H9 (cell line): ENCODE results near the gene GLS. TPM values are rescaled to one million over a fixed set of nuclear protein-coding genes. Genes with fewer than 3 reads are reported as not detected.

Source experiments
- DNase-seq: peaks from one replicate; pipeline ENCODE4 v3.0.0-alpha.2; 2017
- H2AFZ ChIP-seq: one replicate; pipeline ENCODE4 v1.6.1; 2013; ENCODE audit warnings: mild to moderate bottlenecking, low read length, control low read depth, moderate library complexity
- H2AK5ac ChIP-seq: 2 replicates; pipeline ENCODE4 v1.6.1; 2013; ENCODE audit warnings: low read length, control low read depth, mixed read lengths; ENCODE audit not compliant: insufficient read length
- H2BK120ac ChIP-seq: one replicate; pipeline ENCODE4 v1.6.1; 2013; ENCODE audit warnings: low read depth, mild to moderate bottlenecking, low read length, control low read depth, inconsistent platforms; ENCODE audit not compliant: poor library complexity, severe bottlenecking
- H2BK12ac ChIP-seq: 2 replicates; pipeline ENCODE4 v1.6.1; 2013; ENCODE audit warnings: low read length, control low read depth, mixed read lengths, low read depth; ENCODE audit not compliant: insufficient read length
- H2BK15ac ChIP-seq: 2 replicates; pipeline ENCODE4 v1.6.1; 2013; ENCODE audit warnings: low read depth, low read length, control low read depth
- H2BK20ac ChIP-seq: one replicate; pipeline ENCODE4 v1.6.1; 2013; ENCODE audit warnings: low read depth, mild to moderate bottlenecking, low read length, control low read depth, inconsistent platforms; ENCODE audit not compliant: poor library complexity, severe bottlenecking
- H2BK5ac ChIP-seq: 2 replicates; pipeline ENCODE4 v1.6.1; 2013; ENCODE audit warnings: low read length, control low read depth, mixed read lengths; ENCODE audit not compliant: insufficient read length
- H3K14ac ChIP-seq: 2 replicates; pipeline ENCODE4 v1.6.1; 2013; ENCODE audit warnings: low read length, control low read depth; ENCODE audit not compliant: insufficient read depth
- H3K18ac ChIP-seq: 2 replicates; pipeline ENCODE4 v1.6.1; 2013; ENCODE audit warnings: low read depth, mild to moderate bottlenecking, mixed read lengths, low read length, control low read depth; ENCODE audit not compliant: insufficient read length
- H3K23ac ChIP-seq: 2 replicates; pipeline ENCODE4 v1.6.1; 2013; ENCODE audit warnings: low read length, control low read depth, mixed read lengths, low read depth; ENCODE audit not compliant: insufficient read length
- H3K23me2 ChIP-seq: 2 replicates; pipeline ENCODE4 v1.6.1; 2013; ENCODE audit warnings: low read depth, mild to moderate bottlenecking, mixed read lengths, low read length, control low read depth; ENCODE audit not compliant: insufficient read length, poor library complexity, severe bottlenecking
- H3K27ac ChIP-seq: 2 replicates; pipeline ENCODE4 v1.5.1; 2013; ENCODE audit warnings: low read length, control low read depth, mixed read lengths, low read depth; ENCODE audit not compliant: insufficient read length
- H3K27me3 ChIP-seq: 2 replicates; pipeline ENCODE4 v1.6.1; 2013; ENCODE audit warnings: low read length, control low read depth, inconsistent platforms; ENCODE audit not compliant: insufficient read depth
- H3K4ac ChIP-seq: 2 replicates; pipeline ENCODE4 v1.6.1; 2013; ENCODE audit warnings: low read depth, mild to moderate bottlenecking, control low read depth, inconsistent platforms, low read length, moderate library complexity
- H3K4me1 ChIP-seq: 2 replicates; pipeline ENCODE4 v1.6.1; 2013; ENCODE audit warnings: low read length, control low read depth, inconsistent platforms; ENCODE audit not compliant: insufficient read depth
- H3K4me2 ChIP-seq: 2 replicates; pipeline ENCODE4 v1.6.1; 2013; ENCODE audit warnings: low read length, control low read depth, mixed read lengths; ENCODE audit not compliant: insufficient read length, insufficient read depth
- H3K56ac ChIP-seq: 2 replicates; pipeline ENCODE4 v1.6.1; 2013; ENCODE audit warnings: low read depth, mild to moderate bottlenecking, mixed read lengths, low read length, control low read depth; ENCODE audit not compliant: insufficient read length
- H3K79me1 ChIP-seq: 2 replicates; pipeline ENCODE4 v1.6.1; 2013; ENCODE audit warnings: low read depth, mild to moderate bottlenecking, moderate library complexity, low read length, control low read depth, inconsistent platforms; ENCODE audit not compliant: insufficient read depth, poor library complexity, severe bottlenecking
- H3K79me2 ChIP-seq: 2 replicates; pipeline ENCODE4 v1.6.1; 2013; ENCODE audit warnings: low read length, control low read depth, inconsistent platforms; ENCODE audit not compliant: insufficient read depth
- H3K9ac ChIP-seq: 2 replicates; pipeline ENCODE4 v1.6.1; 2013; ENCODE audit warnings: low read length, control low read depth, mixed read lengths; ENCODE audit not compliant: insufficient read length; ENCODE audit errors: extremely low read depth
- H3K9me3 ChIP-seq: one replicate; pipeline ENCODE4 v1.6.1; 2013; ENCODE audit warnings: low read depth, low read length, inconsistent platforms; ENCODE audit not compliant: control insufficient read depth
- H3T11ph ChIP-seq: one replicate; pipeline ENCODE4 v1.6.1; 2013; ENCODE audit warnings: mild to moderate bottlenecking, low read length, control low read depth, inconsistent platforms
- H4K20me1 ChIP-seq: one replicate; pipeline ENCODE4 v1.6.1; 2013; ENCODE audit not compliant: control insufficient read depth, insufficient read length, insufficient read depth
- H4K5ac ChIP-seq: 2 replicates; pipeline ENCODE4 v1.6.1; 2013; ENCODE audit warnings: low read depth, mild to moderate bottlenecking, mixed read lengths, low read length, control low read depth; ENCODE audit not compliant: insufficient read length
- H4K8ac ChIP-seq: replicated peaks from 2 replicates; pipeline ENCODE4 v1.6.1; 2013; ENCODE audit warnings: low read length, control low read depth, mixed read lengths, low read depth; ENCODE audit not compliant: insufficient read length
- H4K91ac ChIP-seq: 2 replicates; pipeline ENCODE4 v1.6.1; 2013; ENCODE audit warnings: low read depth, mild to moderate bottlenecking, moderate library complexity, mixed read lengths, low read length, control low read depth; ENCODE audit not compliant: insufficient read length
- H3K27ac Mint-ChIP-seq, 3 experiments: 2 replicates in 2 of 3; 3 replicates in 1 of 3; pipeline ENCODE4 v1.8.0; 2020 to 2021; ENCODE audit warnings: mixed read lengths in 3 of 3, mild to moderate bottlenecking in 1 of 3, moderate library complexity in 1 of 3
- H3K27me3 Mint-ChIP-seq: 2 replicates; pipeline ENCODE4 v1.8.0; 2021; ENCODE audit warnings: low read depth, mild to moderate bottlenecking, moderate library complexity, mixed read lengths
- H3K36me3 Mint-ChIP-seq, 3 experiments: 2 replicates in 2 of 3; 3 replicates in 1 of 3; pipeline ENCODE4 v1.8.0; 2020 to 2021; ENCODE audit warnings: low read depth in 3 of 3, mixed read lengths in 3 of 3; ENCODE audit not compliant: insufficient read depth in 1 of 3
- H3K4me1 Mint-ChIP-seq, 2 experiments: 2 replicates each; pipeline ENCODE4 v1.8.0; 2020; ENCODE audit warnings: mixed read lengths in 2 of 2
- H3K4me3 Mint-ChIP-seq, 2 experiments: 2 replicates in 1 of 2; 3 replicates in 1 of 2; pipeline ENCODE4 v1.8.0; 2020 to 2021; ENCODE audit warnings: mild to moderate bottlenecking in 2 of 2, mixed read lengths in 2 of 2, moderate library complexity in 1 of 2
- H3K9me3 Mint-ChIP-seq, 2 experiments: 2 replicates in 1 of 2; 3 replicates in 1 of 2; pipeline ENCODE4 v1.8.0; 2020; ENCODE audit warnings: mild to moderate bottlenecking in 2 of 2, mixed read lengths in 2 of 2, moderate library complexity in 1 of 2
- CTCF ChIP-seq: fragments of 200-600 bp; sonication (generic); conservative IDR thresholded peaks from 3 replicates; pipeline ENCODE4 v1.8.0; 2021; ENCODE audit warnings: antibody characterized with exemption, mild to moderate bottlenecking
- WGBS: extraction: QIAGEN DNeasy Blood & Tissue Kit; methylation state at CpG from one replicate; pipeline ENCODE4 v1.1.7; 2013; ENCODE audit warnings: missing lambda C conversion rate, low lambda C conversion rate, mixed read lengths; ENCODE audit not compliant: insufficient read length; ENCODE audit errors: extremely low coverage; 5-methylcytosine and 5-hydroxymethylcytosine counted together
- total RNA-seq: library from RNA; stranded (reverse); gene quantifications from 2 replicates; pipeline ENCODE4 v1.2.1, GENCODE V29; 2021

The GLS gene
- total RNA-seq, 1 experiment from 2014 or later, result 69.3 TPM

DNA sequence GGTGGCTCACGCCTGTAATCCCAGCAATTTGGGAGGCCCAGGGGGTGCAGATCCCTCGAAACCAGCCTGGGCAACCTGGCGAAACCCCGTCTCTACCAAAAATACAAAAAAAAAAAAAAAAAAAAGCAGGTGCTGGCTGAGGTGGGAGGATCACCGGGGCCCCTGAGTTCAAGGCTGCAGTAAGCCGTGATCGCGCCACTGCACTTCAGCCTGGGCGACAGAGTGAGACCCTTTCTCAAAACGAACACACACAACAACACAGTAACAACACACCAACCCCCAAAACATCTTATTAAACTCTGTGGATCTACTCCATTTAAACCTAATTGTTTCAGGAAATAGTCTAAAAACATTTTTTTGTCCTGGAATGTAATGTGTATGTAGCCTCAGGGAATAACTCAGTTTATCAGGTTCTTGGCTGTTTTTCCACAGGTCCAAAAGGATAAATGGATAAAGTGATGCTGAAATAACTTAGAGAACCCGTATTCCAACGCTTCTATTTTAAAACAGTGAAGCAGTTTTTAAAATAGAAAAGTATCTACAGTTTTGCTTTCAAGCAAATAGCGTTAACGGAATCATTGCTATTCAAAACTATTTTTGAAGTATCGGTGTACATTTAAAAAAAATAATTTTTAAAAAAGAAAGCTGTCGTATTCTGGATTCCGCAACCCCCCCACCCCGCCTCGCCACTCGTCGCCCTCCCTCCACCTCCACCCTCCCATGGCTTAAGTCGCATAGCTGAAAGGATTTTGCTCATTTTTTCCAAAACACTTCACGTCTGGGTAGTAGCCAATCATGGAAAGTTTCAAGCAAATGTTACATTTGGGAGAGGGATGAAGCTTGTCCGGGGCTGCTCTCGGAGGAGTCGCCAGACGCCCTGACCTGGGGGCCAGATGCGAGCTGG is 895 bp upstream of the GLS start:
- H2BK12ac ChIP-seq, result no peak overlapping the region
- peak overlapping the region; percentile 40 for H3K18ac ChIP-seq
- no peaks in the 10 kb centered on the region for H3K27me3 Mint-ChIP-seq
- H3K4me1 Mint-ChIP-seq, result peaks cover 24 to 30% of the 10 kb centered on the region in 2 experiments
- no peak overlapping the region for H4K5ac ChIP-seq
- no peaks in the 10 kb centered on the region for H3K9me3 ChIP-seq
- no peaks in the 10 kb centered on the region for H3K79me1 ChIP-seq
- H2AK5ac ChIP-seq, result no peak overlapping the region
- no peaks in the 10 kb centered on the region for H4K20me1 ChIP-seq
- no CpG with 5 or more reads among the region's 28 CpGs for WGBS
- H3K23ac ChIP-seq, result no peak overlapping the region
- H3K4ac ChIP-seq, result no peak overlapping the region
- peak overlapping the region; percentile 92 for H3K4me2 ChIP-seq
- no peak for DNase-seq
- no peak for TF ChIP-seq CTCF
- peak overlapping the region; percentile 58 to 89 (median 81); a peak in 3 of 7 replicates for H3K27ac Mint-ChIP-seq
- H2BK20ac ChIP-seq, result no peak overlapping the region
- H3K9me3 Mint-ChIP-seq, result no peaks in the 10 kb centered on the region
- H3K9ac ChIP-seq, result no peak overlapping the region
- H2BK15ac ChIP-seq, result no peak overlapping the region
- H4K91ac ChIP-seq, result no peak overlapping the region
- H3K27ac ChIP-seq, result no peak overlapping the region
- H4K8ac ChIP-seq, result no peak overlapping the region
- H3K4me3 Mint-ChIP-seq, result peak overlapping the region; percentile 89 to 96
- H3K23me2 ChIP-seq, result peaks cover 10% of the 10 kb centered on the region
- no peak overlapping the region for H3T11ph ChIP-seq
- no peak overlapping the region for H2BK5ac ChIP-seq
- H3K4me1 ChIP-seq, result no peaks in the 10 kb centered on the region; the same call in 1 of the 2 replicates
- peaks cover 0 to 12% (median 5%) of the 10 kb centered on the region in 3 experiments; a peak in 4 of 7 replicates for H3K36me3 Mint-ChIP-seq
- no peak overlapping the region for H2BK120ac ChIP-seq
- peak overlapping the region; percentile 34 for H2AFZ ChIP-seq
- H3K79me2 ChIP-seq, result peaks cover 19% of the 10 kb centered on the region; the same call in 1 of the 2 replicates
- peak overlapping the region; percentile 77; the same call in 1 of the 2 replicates for H3K14ac ChIP-seq
- no peaks in the 10 kb centered on the region for H3K27me3 ChIP-seq
- H3K56ac ChIP-seq, result no peak overlapping the region
